HPDE6-E6E7 (cell line): ENCODE data around the gene CRX.
A peak's percentile ranks its signal among the peaks of the same experiment; 100 is the strongest.
"Not testable (repeated sequence)": the region's sequence is repeated elsewhere in the genome, so short reads cannot be mapped to it uniquely, and the experiment has no call there.

Source experiments
- DNase-seq: peaks from one replicate; pipeline ENCODE4 v3.0.0; 2011; ENCODE audit warnings: missing footprints; ENCODE audit errors: extremely low spot score

CRX gene

GRCh38 chr19:47821460-47822020 is at the start of gene CRX:
Gene CRX (plus strand): TSS chr19:47821937. CDS start chr19:47834444, 12,507 bp downstream.
- no peak for DNase-seq

- peak; percentile 95 for DNase-seq
Observed at GRCh38 chr19:47776568-47776967, 45.2 kb upstream of the CRX start.

- DNase-seq, result not testable (repeated sequence)
Observed at GRCh38 chr19:47777245-47778048, 44.3 kb upstream of the CRX start.

GRCh38 chr19:47778049-47778953 is 43.4 kb upstream of the CRX start, which contains the start of gene SELENOW:
Gene SELENOW (plus strand): TSS chr19:47778703. CDS start chr19:47778786, 83 bp downstream.
- DNase-seq, result peak; percentile 84

GRCh38 chr19:47778954-47779351 is 42.8 kb upstream of the CRX start:
- DNase-seq, result no peak

GRCh38 chr19:47779524-47780214 is 42.1 kb upstream of the CRX start:
- no peak for DNase-seq

GRCh38 chr19:47780215-47780551 is 41.6 kb upstream of the CRX start:
- no peak for DNase-seq

- DNase-seq, result no peak
Observed at GRCh38 chr19:47781590-47782262, 40.0 kb upstream of the CRX start.

GRCh38 chr19:47786566-47786965 is 35.2 kb upstream of the CRX start:
- no peak for DNase-seq

- not testable (repeated sequence) for DNase-seq
Observed at GRCh38 chr19:47787307-47787706, 34.4 kb upstream of the CRX start.

- DNase-seq, result not testable (repeated sequence)
Observed at GRCh38 chr19:47789811-47790210, 31.9 kb upstream of the CRX start.

GRCh38 chr19:47790398-47790814 is 31.3 kb upstream of the CRX start:
- DNase-seq, result peak; percentile 61

- no peak for DNase-seq
Observed at GRCh38 chr19:47792616-47793015, 29.1 kb upstream of the CRX start.

- no peak for DNase-seq
Observed at GRCh38 chr19:47794526-47794925, 27.2 kb upstream of the CRX start.

GRCh38 chr19:47796785-47797184 is 25.0 kb upstream of the CRX start:
- no peak for DNase-seq

GRCh38 chr19:47797996-47798903 is 23.5 kb upstream of the CRX start:
- DNase-seq, result no peak

GRCh38 chr19:47798904-47799266 is 22.9 kb upstream of the CRX start:
- no peak for DNase-seq

- DNase-seq, result no peak
Observed at GRCh38 chr19:47801270-47801669, 20.5 kb upstream of the CRX start.

- no peak for DNase-seq
Observed at GRCh38 chr19:47802521-47803043, 19.2 kb upstream of the CRX start.

GRCh38 chr19:47803148-47803547 is 18.6 kb upstream of the CRX start:
- not testable (repeated sequence) for DNase-seq
